Chondrocyte (in vitro differentiated cells): Measurements from ENCODE around the gene SYT6. TPM values are rescaled to one million over a fixed set of nuclear protein-coding genes. Genes with fewer than 3 reads are reported as not detected.

Source experiments
- DNase-seq: peaks from one replicate; pipeline ENCODE4 v3.0.0; 2021; ENCODE audit warnings: mixed read lengths, low spot score
- H3K27ac Mint-ChIP-seq: one replicate; pipeline ENCODE4 v1.8.0; 2021; ENCODE audit warnings: mild to moderate bottlenecking, moderate library complexity, mixed read lengths; ENCODE audit not compliant: unreplicated experiment
- H3K27me3 Mint-ChIP-seq: 2 replicates; pipeline ENCODE4 v1.8.0; 2021; ENCODE audit warnings: low read depth, mixed read lengths
- H3K36me3 Mint-ChIP-seq: 2 replicates; pipeline ENCODE4 v1.8.0; 2021; ENCODE audit warnings: low read depth, mixed read lengths
- H3K4me1 Mint-ChIP-seq: 2 replicates; pipeline ENCODE4 v1.8.0; 2021; ENCODE audit warnings: low read depth, mild to moderate bottlenecking, mixed read lengths
- H3K4me3 Mint-ChIP-seq: one replicate; pipeline ENCODE4 v1.8.0; 2021; ENCODE audit warnings: mild to moderate bottlenecking, moderate library complexity, mixed read lengths; ENCODE audit not compliant: unreplicated experiment
- H3K9me3 Mint-ChIP-seq: 2 replicates; pipeline ENCODE4 v1.8.0; 2021; ENCODE audit warnings: low read depth, mixed read lengths
- CTCF ChIP-seq: fragments of 200-600 bp; sonication (generic); IDR thresholded peaks from 2 replicates; pipeline ENCODE4 v1.5.0; 2021; ENCODE audit warnings: antibody characterized with exemption, mild to moderate bottlenecking, moderate library complexity
- total RNA-seq: library from RNA; stranded (reverse); gene quantifications from 3 replicates; pipeline ENCODE4 v1.2.1, GENCODE V29; 2021

SYT6 gene
- total RNA-seq, 1 donor from 2014 or later: not detected

GRCh38 chr1:114195819-114196218, 42.1 kb upstream of the SYT6 start:
- peaks cover 67% of the 10 kb centered on the region for H3K27me3 Mint-ChIP-seq
- H3K36me3 Mint-ChIP-seq: peaks cover 3% of the 10 kb centered on the region
- no peak for DNase-seq
- H3K4me3 Mint-ChIP-seq: no peak overlapping the region
- H3K9me3 Mint-ChIP-seq: peaks cover 6% of the 10 kb centered on the region
- H3K27ac Mint-ChIP-seq: no peak overlapping the region
- H3K4me1 Mint-ChIP-seq: no peaks in the 10 kb centered on the region
- no peak for TF ChIP-seq CTCF

GRCh38 chr1:114192328-114192727, 38.7 kb upstream of the SYT6 start:
- H3K27ac Mint-ChIP-seq: no peak overlapping the region
- H3K4me1 Mint-ChIP-seq: no peaks in the 10 kb centered on the region
- TF ChIP-seq CTCF: no peak
- DNase-seq: no peak
- peaks cover 48% of the 10 kb centered on the region for H3K27me3 Mint-ChIP-seq
- H3K9me3 Mint-ChIP-seq: peaks cover 6% of the 10 kb centered on the region
- H3K36me3 Mint-ChIP-seq: peaks cover 2% of the 10 kb centered on the region
- H3K4me3 Mint-ChIP-seq: no peak overlapping the region

GRCh38 chr1:114189398-114189797, 35.7 kb upstream of the SYT6 start:
- Mint-ChIP-seq H3K4me1 (no peaks in the 10 kb centered on the region), H3K27me3 (peaks cover 34% of the 10 kb centered on the region), H3K27ac (no peak overlapping the region), H3K9me3 (peaks cover 2% of the 10 kb centered on the region), H3K4me3 (no peak overlapping the region), H3K36me3 (no peaks in the 10 kb centered on the region)
- no peak for TF ChIP-seq CTCF
- DNase-seq: no peak

GRCh38 chr1:114181356-114181755, 27.7 kb upstream of the SYT6 start:
- Mint-ChIP-seq H3K4me1 (no peaks in the 10 kb centered on the region), H3K27ac (no peak overlapping the region), H3K36me3 (peaks cover 3% of the 10 kb centered on the region), H3K9me3 (peaks cover 3% of the 10 kb centered on the region), H3K27me3 (peaks cover 14% of the 10 kb centered on the region), H3K4me3 (no peak overlapping the region)
- no peak for TF ChIP-seq CTCF
- DNase-seq: no peak

GRCh38 chr1:114180742-114181141, 27.1 kb upstream of the SYT6 start:
- no peak for TF ChIP-seq CTCF
- DNase-seq: no peak
- Mint-ChIP-seq H3K4me3 (no peak overlapping the region), H3K36me3 (peaks cover 3% of the 10 kb centered on the region), H3K27ac (no peak overlapping the region), H3K4me1 (no peaks in the 10 kb centered on the region), H3K27me3 (peaks cover 14% of the 10 kb centered on the region), H3K9me3 (peaks cover 3% of the 10 kb centered on the region)
